GM21723 (cell line): ENCODE results near the gene DARS2.

Experiments used
- ATAC-seq: cut with Tn5 transposase; IDR thresholded peaks from one replicate; pipeline ENCODE4 v1.9.1; 2021; ENCODE audit warnings: mild to moderate bottlenecking, moderate library complexity; ENCODE audit not compliant: unreplicated experiment

Gene DARS2

GRCh38 chr1:173886746-173887611 lies 62.5 kb downstream of the DARS2 start:
- ATAC-seq: no peak

- no peak for ATAC-seq
Measured at GRCh38 chr1:173887627-173888026, 63.2 kb downstream of the DARS2 start.

DNA sequence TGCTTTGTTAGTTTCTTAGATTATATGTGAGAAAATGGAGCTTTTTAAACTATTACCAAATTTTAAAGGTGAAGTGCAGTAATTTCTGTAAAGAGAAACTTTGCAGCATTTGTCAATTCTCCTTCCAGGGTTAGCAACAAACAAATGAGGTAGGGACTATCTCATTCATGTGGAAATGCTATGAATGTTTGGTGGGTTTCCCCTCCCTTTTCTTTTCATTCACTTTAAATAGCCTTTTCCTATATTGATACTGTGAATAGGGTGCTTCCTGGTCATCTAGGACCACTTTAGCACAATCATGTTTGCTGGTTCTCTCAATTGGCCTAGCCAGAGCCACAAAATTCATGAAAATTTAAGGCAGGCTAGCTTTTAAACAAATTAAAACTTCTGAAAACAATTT lies 64.3 kb downstream of the DARS2 start:
- ATAC-seq: no peak

DNA sequence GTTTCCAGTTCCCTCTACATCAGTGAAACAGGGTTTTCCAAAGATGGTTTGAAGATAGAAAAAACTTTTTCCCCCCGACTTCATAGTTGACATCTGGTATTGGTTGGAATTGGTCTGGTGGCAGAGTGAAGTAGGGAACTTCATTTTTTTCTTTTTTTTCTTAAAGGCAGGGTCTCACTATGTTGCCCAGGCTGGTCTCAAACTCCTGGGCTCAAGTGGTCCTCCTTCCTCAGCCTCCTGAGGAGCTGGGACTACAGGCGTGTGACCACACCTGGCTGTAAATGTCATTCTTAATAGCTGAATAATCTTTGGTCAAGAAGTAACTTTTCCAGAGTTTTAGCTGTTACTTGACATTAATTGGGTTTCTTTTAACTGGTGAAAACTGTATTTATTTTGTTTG lies 65.4 kb downstream of the DARS2 start:
- ATAC-seq: no peak

GRCh38 chr1:173893611-173894010 lies 69.1 kb downstream of the DARS2 start:
- no peak for ATAC-seq

DNA sequence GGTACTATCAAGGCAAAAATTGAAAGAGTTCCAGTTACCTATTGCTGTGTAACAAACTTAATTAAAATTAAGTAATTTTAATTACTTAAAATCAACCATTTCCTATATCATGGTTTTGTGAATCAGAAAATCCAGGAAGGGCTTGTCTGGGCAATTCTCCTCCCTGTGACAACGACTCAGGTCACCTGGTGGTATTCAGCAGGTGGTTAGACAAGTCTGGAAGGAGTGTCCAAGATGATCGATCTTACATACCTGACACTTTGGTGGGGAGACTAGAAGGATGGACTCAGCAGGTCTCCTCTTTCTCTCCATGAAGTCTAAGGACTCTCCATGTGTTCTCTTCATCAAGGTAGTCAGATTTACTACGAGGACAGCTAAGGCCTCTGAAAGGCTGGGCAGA lies 69.7 kb downstream of the DARS2 start:
- no peak for ATAC-seq

DNA sequence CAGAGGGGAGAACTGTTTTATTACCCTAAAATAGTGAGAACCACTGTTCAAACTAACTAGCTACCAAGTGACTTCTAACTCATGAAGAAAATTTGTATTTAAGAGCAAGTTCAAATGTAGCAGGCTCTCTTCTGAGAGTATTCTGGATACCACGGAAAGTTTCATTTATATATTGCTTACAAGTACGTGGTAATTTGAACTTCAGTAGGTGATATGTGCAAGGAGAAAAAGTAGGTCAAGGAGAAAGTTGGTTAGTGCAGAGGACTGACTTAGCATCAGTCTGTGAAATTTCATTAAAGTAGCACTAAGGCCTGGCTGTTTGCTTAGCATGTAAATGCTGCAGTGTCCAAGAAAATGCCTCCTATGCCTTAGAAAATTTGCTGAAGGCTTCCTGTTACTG lies 76.0 kb downstream of the DARS2 start:
- no peak for ATAC-seq

DNA sequence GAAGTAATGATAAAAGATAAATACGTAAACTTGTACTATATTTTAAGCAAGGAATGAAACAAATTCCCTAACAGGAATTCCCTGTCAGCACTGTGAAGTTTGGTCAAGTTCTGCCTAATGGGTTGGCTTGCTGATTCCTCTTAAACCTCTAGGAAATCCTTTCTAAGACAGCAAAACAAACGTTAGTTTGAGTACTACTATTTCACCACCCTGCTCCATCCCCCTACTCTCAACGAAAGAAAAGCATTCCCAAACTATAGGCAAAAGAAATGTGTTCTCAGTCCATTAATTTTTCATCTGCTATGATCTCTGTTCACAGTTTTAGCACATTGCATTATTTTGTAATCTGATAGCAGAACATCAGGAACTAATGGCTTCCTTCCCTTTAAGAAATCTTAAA lies 76.5 kb downstream of the DARS2 start:
- ATAC-seq: no peak

DNA sequence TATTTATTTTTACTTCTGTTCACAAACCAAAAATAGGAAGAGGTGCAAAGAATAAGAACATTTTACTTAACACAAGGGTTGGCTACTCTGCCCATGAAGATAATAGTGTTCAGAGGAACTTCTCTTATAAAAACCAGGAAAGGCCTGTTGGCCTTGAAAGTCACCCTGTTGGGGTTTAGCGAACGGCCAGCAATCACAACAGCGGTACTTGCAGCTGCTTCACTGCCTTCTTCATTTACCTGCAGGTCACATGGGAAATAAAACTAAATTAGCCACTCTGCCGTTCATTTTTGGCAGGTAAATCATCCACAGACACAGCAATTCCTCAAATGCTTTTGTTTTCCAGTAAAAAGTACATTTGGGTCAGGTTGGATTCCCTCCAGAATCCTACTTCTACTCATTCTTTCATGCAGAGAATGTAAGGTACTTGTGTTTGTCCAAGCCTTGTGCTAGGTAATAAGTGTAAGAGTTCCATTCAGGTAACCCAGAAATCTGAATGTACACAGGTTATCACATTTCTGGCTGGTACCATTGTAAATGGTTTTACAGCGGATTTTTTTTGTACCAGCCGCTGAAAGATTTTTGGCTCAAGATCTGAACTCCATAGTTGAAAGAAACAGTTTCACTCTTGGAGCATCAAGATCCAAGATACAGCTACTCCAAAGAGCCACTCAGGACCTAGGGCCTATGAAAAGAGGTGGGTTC lies 79.5 kb downstream of the DARS2 start:
- no peak for ATAC-seq
